HUDEP-2 (cell line): ENCODE results near the gene SPCS1.
"Not testable (repeated sequence)": the region's sequence is repeated elsewhere in the genome, so short reads cannot be mapped to it uniquely, and the experiment has no call there.

Experiments used
- DNase-seq, 76 experiments: peaks; one replicate each; lab custom pipeline; 2025; ENCODE audit not compliant: unreplicated experiment in 76 of 76; lab: John Stamatoyannopoulos, UW

SPCS1 gene

DNA sequence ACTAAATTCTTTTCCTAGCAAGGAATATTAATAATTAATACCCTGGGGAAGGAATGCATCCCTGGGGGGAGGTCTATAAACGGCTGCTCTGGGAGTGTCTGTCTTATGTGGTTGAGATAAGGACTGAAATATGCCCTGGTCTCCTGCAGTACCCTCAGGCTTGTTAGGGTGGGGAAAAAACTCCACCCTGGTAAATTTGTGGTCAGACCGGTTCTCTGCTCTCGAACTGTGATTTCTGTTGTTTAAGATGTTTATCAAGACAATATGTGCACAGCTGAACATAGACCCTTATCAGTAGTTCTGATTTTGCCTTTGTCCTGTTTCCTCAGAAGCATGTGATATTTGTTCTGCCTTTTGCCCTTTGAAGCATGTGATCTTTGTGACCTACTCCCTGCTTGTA lies 22.8 kb downstream of the SPCS1 start:
- not testable (repeated sequence) for DNase-seq

DNA sequence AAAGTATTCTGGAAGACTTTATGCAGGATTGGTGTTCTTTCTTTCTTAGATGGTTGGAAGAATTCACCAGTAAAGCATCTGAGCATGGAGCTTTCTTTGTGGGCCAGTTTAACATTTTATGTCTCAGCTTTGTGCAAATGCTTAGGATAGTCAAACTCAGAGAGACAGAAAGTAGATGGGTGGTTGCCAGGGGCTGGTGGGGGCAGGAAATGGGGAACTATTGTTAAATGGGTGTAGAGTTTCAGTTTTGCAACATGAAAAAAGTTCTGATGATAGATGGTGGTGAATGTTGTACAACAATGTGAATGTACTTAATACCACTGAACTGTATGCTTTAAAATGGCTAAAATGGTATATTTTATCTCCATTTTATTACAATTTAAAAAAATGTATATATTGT lies 24.8 kb downstream of the SPCS1 start:
- DNase-seq = no peak

DNA sequence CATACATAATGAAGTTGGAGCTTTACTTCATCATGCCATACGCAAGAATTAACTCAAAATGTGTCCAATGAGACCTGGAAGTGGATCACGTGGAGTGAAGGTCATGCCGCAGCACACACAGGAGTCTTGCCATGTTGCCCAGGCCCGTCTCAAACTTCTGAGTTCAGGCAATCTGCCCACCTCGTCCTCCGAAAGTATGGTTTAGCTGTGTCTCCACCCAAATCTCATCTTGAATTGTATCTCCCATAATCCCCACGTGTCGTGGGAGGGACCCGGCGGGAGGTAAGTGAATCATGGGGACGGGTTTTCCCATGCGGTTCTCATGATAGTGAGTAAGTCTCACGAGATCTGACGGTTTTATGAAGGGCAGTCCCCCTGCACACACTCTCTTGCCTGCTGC lies 25.7 kb downstream of the SPCS1 start:
- DNase-seq = no peak

DNA sequence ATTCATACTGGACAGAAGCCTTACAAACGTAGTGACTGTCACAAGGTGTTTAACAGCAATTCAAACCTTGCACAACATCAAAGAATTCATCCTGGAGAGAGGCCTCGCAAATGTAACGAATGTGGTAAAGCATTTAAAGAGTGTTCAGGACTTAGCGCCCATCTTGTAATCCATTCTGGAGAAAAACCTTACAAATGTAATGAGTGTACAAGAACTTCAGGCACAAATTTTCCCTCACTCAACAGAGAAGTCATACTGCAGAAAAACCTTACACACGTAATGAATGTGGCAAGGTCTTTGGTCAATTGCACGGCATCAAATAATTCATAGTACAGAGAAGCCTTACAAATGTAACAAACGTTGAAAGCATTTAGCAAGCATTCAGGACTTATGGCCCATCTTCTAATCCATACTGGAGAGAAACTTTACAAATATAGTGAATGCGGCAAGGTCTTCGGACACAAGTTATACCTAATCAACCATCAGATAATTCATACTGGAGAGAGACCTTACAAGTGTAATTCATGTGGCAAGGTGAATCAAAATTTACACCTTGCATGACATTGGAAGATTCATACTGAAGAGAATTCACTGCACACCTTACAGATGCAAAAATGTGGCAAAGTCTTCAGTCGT lies 27.5 kb downstream of the SPCS1 start:
- DNase-seq = no peak

DNA sequence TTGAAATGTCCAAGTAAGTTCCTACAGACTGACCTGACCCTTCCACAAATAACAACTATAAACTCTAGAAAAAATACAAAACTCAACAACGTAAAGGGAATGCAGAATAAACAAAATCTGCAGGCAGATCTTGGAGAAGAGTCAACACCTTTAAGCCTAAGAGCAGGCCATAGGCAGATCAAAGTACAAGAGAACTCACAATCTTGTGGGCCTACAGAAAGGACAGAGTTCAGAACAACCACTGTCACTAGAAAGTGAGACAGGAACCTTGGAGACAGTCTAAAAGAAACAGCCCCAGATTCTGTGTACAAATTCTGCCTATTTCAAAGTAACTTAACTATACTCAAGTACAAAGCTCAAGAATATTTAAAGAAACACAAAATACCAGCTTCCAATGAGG lies 33.8 kb downstream of the SPCS1 start:
- DNase-seq = no peak

DNA sequence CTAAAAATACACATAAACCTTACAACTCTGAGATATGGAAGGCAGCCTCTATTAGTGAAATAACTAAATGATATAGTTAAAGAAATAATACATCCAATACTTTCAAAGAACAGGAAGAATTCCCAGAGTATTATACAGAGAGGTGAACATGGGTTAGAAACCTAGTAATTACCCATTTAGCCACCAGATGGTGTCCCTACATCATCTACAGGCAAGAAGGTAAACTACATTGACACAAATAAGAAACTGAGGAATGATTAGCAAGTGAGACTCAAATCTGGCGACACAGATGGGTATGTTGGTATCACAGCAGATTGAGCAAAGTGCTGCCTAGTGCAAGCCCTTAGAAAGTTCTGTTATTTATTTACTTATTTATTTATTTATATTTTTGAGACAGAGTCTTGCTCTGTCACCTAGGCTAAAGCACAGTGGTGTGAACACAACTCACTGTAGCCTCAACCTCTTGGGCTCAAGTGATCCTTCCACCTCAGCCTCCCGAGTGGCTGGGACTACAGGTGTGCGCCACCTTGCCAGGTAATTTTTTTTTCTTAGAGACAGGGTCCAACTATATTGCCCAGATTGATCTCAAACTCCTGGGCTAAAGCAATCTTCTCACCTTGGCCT lies 36.6 kb downstream of the SPCS1 start:
- DNase-seq = peak in 14 of 76 experiments; percentile 1 to 29 (median 11)

DNA sequence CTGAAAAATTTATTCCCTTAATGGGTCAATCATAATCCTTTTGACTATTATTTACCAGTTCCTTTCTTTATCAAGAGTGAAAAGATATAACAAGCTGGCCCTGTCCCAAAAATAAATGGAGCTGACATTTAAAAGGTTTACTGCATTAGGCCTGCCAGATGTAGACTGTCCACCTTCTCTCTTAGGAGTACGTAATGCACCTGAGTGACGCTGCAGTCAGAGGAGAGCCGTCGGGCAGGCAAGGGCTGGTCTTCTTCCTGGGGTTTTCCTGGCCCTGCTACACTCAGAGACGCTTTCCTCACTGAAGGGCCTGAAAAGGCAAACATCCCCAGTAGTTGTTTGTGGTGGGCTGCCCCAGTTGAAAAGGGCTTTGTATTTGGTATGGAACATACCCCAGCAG lies 37.2 kb downstream of the SPCS1 start:
- DNase-seq = no peak

DNA sequence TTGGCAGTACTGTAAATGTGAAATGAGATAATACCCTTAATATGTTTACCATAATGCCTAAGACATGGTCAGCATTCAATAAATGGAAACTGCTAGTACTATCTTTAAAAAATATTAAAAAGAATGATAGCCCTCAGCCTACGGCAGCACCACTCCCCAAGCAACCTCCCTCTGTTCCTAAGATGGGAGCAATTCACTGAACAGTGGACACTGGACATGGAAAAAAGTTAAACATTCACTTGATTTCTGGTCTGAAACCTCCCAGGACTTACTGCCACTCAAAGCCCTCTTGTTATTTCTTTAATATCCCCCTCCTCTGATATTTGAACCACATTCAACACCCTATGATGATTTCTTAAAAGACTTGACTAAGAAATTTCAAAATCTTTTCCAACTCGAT lies 37.8 kb downstream of the SPCS1 start:
- no peak for DNase-seq

DNA sequence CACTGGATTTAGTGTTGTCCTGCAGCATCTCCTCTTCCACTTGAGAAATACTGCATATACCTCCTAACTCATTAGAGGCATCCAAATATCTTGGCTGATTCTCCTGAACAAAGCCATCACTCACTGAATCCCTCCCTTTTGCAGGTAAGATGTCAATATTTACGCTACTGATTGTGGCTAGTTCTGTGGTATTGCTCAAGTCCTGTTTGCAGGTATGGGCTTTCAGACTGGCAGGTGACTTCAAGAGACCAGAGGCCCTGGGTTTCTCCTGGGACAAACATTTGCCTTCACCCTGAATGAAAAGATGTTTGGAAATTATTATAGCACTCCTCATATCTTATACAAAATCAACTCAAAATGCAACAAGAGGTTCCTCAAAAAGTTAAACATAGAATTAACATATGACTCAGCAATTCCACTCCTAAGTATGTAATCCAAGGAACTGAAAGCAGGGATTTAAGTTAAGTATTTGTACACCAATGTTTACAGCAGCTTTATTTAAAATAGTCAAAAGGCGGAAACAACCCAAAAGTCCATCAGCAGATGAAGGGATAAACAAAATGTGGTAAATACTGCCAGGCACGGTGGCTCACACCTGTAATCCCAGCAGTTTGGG lies 46.2 kb downstream of the SPCS1 start:
- DNase-seq = no peak

DNA sequence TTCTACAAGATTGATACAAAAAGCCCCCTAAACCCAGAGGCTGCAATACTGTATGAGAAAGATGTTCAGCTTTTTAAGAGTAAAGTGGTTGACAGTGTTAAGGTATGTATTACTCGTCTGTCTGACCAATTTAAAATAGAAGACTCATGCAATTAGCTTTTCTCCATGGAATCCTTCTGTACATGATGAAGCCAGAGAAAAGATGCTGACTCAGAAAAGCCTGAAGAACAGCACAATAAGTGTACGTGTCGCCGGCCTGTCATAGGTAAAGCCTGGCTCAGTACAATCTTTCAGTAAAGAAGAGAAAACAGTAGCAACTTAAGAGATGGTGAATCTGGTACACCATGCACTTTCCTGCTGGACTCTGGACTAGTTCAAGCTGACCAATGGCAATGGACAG lies 48.5 kb downstream of the SPCS1 start:
- DNase-seq = no peak

DNA sequence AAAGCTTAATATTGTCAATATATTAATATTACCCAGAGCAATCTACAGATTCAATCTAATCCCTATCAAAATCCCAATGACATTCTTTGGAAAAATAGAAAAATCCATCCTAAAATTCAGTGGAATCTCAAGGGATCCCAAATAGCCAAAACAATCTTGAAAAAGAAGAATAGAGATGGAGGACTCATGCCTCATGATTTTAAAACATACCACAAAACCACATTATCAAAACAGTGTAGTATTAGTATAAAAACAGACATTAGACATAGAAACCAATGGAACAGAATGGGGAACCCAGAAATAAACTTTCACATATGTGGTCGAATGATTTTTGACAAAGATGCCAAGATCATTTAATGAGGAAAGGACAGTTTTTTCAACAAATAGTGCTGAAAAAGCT lies 50.2 kb downstream of the SPCS1 start:
- no peak for DNase-seq
